Motor neuron (in vitro differentiated cells): ENCODE measurements around the gene CHD9. TPM values are rescaled to one million over a fixed set of nuclear protein-coding genes. Genes with fewer than 3 reads are reported as not detected.

ENCODE experiments used
- ATAC-seq, 8 experiments: fragments of 200-7000 bp; cut with Tn5 transposase; replicated peaks in 6 of 8; 2 replicates each; pipeline ENCODE4 v1.8.0; 2021; ENCODE audit warnings: mild to moderate bottlenecking in 8 of 8, moderate library complexity in 8 of 8
- H3K27ac ChIP-seq, 2 donors: fragments of 250-450 bp; sonication (Bioruptor Pico); 2 replicates each; pipeline ENCODE4 v1.9.0; 2021; ENCODE audit warnings: antibody characterized with exemption in 2 of 2, mild to moderate bottlenecking in 2 of 2, moderate library complexity in 1 of 2
- H3K4me1 ChIP-seq, 2 donors: fragments of 250-450 bp; sonication (Bioruptor Pico); replicated peaks in 1 of 2; 2 replicates each; pipeline ENCODE4 v1.6.1; 2021; ENCODE audit warnings: antibody characterized with exemption in 2 of 2, mild to moderate bottlenecking in 2 of 2, moderate library complexity in 1 of 2
- H3K4me3 ChIP-seq, 5 donors: fragments of 250-450 bp; sonication (Bioruptor Pico); 2 replicates each; pipeline ENCODE4 v1.9.0; 2021; ENCODE audit warnings: antibody characterized with exemption in 5 of 5, mild to moderate bottlenecking in 5 of 5, moderate library complexity in 4 of 5
- WGBS, 10 experiments: fragments of 450-650 bp; shearing (Covaris generic); methylation state at CpG; one replicate each; pipeline ENCODE4 v1.0.0; 2022; 5-methylcytosine and 5-hydroxymethylcytosine counted together
- in situ Hi-C, 9 experiments: fragments of 400-800 bp; cut with MboI; loops; one replicate each; pipeline ENCODE4 v1.15.0; 2021; ENCODE audit warnings: low sequenced_read_pairs in 9 of 9, low pct_unique_long_range_greater_than_20kb in 2 of 9; ENCODE audit not compliant: unreplicated experiment in 9 of 9
- total RNA-seq, 8 experiments: library from RNA; unstranded; fragments of 300-600 nt; gene quantifications; 2 replicates each; pipeline versions ENCODE4 v1.2.3 to v1.2.4, GENCODE V29; 2022

The CHD9 gene, protein sequence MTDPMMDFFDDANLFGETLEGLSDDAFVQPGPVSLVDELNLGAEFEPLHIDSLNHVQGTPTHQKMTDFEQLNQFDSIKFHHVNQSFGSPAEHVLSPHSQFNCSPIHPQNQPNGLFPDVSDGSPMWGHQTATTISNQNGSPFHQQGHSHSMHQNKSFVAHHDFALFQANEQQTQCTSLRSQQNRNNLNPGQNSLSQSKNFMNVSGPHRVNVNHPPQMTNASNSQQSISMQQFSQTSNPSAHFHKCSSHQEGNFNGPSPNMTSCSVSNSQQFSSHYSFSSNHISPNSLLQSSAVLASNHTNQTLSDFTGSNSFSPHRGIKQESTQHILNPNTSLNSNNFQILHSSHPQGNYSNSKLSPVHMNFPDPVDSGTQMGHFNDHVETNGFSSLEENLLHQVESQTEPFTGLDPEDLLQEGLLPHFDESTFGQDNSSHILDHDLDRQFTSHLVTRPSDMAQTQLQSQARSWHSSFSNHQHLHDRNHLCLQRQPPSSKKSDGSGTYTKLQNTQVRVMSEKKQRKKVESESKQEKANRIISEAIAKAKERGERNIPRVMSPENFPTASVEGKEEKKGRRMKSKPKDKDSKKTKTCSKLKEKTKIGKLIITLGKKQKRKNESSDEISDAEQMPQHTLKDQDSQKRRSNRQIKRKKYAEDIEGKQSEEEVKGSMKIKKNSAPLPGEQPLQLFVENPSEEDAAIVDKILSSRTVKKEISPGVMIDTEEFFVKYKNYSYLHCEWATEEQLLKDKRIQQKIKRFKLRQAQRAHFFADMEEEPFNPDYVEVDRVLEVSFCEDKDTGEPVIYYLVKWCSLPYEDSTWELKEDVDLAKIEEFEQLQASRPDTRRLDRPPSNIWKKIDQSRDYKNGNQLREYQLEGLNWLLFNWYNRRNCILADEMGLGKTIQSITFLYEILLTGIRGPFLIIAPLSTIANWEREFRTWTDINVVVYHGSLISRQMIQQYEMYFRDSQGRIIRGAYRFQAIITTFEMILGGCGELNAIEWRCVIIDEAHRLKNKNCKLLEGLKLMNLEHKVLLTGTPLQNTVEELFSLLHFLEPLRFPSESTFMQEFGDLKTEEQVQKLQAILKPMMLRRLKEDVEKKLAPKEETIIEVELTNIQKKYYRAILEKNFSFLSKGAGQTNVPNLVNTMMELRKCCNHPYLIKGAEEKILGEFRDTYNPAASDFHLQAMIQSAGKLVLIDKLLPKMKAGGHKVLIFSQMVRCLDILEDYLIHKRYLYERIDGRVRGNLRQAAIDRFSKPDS (N-terminal part only)
- total RNA-seq = 100 to 1,000 TPM in 1 of 8 experiments, 10 to 100 TPM in 7; 57.0 to 109 (median 65.7) TPM

DNA sequence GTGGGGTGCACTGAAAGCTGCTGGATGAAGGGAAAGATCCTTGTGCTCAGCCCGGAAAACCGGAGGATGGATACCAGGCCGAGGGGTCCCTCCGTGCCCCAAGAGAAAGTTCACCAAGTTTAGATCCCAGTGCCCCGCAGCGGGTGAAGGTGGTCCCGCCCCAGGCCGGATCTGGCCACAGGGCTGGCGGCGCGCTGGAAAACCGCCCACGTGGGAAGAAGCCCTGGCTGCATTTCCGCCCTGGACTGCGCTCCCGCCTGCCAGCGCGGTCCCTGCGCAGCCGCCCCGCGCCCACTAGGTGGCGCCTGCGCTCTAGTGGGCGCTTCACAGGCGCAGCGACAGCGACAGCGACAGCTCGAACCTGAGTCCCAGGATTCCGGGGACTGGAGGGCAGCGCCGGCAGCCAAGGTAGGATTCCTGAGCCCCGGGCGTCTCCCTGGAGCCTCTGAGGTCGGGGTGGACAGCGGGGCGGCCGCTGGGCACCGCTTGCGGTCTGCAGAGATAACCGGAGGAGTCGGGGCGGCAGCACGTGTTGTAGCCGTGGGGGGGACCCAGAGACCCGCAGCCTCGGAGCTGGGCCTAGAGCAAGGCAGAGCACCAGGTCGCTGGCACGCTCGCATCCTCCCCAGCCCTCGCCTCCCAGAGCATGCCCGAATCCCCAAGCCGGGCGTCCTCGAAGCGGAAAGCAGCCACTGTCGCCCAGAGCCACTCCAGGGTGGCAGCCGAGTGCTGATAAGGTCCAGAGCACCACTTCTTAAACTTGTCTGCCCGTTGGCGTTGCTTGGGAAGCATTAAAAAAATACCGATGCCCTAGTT lies at the start of gene CHD9:
CHD9 (plus strand) TSS at position 322 of the 816 bp plus-strand sequence. CDS start 101,099 bp downstream, outside the sequence.
- peak; percentile 70 to 97 (median 95) for ATAC-seq
- peak within 1 kb of the TSS; percentile 59 to 77 (median 68) for H3K4me3 ChIP-seq
- H3K27ac ChIP-seq = peak within 1 kb of the TSS; percentile 48 to 76
- H3K4me1 ChIP-seq = peaks cover 5 to 11% of the 10 kb centered on the region in 2 donors
- in situ Hi-C loops = loop anchor here in 4 of 9 experiments (25.0 kb wide), 2 partner anchors 107 to 157 kb away; no protein-coding TSS in a partner anchor
- WGBS, 10 experiments = 0% methylated on average over 3 to 8 of the region's 62 CpGs; no CpG with 5 or more reads in 6 of the 10 experiments

DNA sequence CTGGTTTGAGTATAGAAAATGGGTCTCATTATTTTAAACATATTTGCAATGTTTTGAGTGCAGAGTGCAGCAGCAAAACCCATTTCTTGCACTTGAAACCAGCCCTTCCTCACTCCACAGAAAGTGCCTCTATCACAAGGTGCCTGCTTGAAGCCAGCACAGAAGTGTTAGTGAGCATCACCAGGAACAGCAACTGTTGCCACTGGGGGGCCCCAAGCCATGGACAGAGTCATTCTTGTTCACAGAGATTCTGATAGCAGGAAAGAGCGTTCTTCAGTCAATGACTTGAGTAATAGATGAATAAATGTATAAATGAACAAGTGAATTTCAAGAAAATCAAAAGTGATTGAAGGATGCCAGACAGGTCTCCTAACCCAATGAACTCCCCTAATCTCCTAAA lies 47.7 kb upstream of the CHD9 start:
- Histone ChIP-seq H3K27ac (no peak overlapping the region), H3K4me1 (no peaks in the 10 kb centered on the region), H3K4me3 (no peak overlapping the region)
- in situ Hi-C loops = loop anchor here in 4 of 9 experiments (25.0 kb wide), 2 partner anchors 820 to 945 kb away; no protein-coding TSS in a partner anchor
- 29 to 100% (median 85%) methylated on average over 1 of the region's 1 CpG; no CpG with 5 or more reads in 6 of the 10 experiments for WGBS, 10 experiments
- ATAC-seq = no peak

DNA sequence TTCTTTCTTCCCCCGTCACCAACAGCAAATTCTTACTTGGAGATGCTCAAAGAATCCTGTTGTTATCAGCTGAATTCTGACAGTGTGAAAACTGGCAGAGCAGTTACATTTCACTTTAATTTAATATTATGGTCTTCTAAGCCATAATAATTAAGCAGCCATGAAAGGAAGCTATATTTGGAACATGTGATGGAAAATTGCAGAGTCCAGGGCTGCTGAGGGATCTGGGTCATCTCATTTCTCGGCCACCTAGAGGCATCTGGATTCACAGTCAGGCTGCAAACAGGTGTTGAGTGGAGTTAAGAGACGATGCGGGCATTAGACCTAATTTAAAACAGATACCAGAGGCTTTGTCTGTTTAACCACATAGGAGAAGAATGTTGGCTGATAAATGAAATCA lies 40.5 kb upstream of the CHD9 start:
- Histone ChIP-seq H3K4me3 (no peak overlapping the region), H3K4me1 (peaks cover 0 to 2% of the 10 kb centered on the region in 2 donors), H3K27ac (no peak overlapping the region)
- 0 to 100% (median 78%) methylated on average over 1 to 4 of the region's 4 CpGs; no CpG with 5 or more reads in 3 of the 10 experiments for WGBS, 10 experiments
- in situ Hi-C loops = loop anchor here in 4 of 9 experiments (25.0 kb wide), 2 partner anchors 827 to 952 kb away; no protein-coding TSS in a partner anchor
- no peak for ATAC-seq

DNA sequence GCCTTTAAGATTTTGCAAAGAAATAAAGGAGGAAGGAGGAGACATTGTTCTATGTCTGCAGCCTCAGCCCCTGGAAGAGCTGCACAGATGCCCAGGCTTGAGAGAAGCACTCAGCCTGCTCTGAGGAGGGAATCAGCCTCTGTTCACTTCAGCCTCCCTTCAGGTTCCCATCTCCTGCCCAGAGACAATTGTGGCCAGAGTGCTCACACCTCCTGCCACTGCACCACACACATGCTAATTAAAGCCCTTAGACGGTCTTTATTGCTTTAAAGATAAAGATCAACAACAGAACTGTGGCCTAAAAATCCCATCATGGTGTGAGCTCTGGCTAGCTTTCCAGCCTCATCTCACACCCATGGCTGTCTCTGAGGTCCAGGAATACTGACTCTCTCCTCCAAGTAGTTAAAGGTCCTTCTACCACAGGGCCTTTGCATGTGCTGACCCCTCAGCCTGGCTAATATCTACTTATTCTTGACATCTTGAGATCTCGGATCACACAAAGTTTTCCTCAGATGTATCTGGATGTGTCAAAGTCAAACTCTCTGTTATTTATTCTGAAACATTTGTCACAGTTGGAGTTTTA lies 35.9 kb upstream of the CHD9 start:
- WGBS, 10 experiments = 50 to 100% (median 93%) methylated on average over 1 to 2 of the region's 2 CpGs; no CpG with 5 or more reads in 2 of the 10 experiments
- Histone ChIP-seq H3K4me3 (no peak overlapping the region), H3K4me1 (no peaks in the 10 kb centered on the region), H3K27ac (no peak overlapping the region)
- no peak for ATAC-seq
- in situ Hi-C loops = loop anchor here in 4 of 9 experiments (25.0 kb wide), 2 partner anchors 832 to 957 kb away; no protein-coding TSS in a partner anchor

DNA sequence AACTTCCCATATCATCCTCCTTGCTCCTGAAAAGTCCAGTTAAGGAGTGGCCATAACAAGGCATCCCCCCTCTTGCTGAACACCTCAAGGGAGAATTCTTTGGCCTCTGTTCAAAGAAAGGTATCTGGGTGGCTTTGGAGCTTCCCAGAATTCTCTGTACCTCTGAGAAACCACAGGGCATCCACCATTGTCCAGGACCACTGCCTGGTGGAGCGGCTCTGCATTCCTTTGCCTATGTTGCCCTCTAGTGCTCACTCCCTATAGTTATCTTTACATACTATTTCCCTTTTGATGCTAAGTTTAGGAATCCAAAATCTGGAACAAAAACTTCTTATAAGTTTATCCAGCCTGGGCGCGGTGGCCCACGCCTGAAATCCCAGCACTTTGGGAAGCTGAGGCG lies 32.4 kb upstream of the CHD9 start:
- H3K27ac ChIP-seq = no peak overlapping the region
- in situ Hi-C loops = loop anchor here in 5 of 9 experiments (10.0 to 25.0 kb wide), 4 partner anchors 835 to 960 kb away; no protein-coding TSS in a partner anchor
- no peak overlapping the region for H3K4me3 ChIP-seq
- WGBS, 10 experiments = 0% methylated on average over 4 of the region's 5 CpGs; no CpG with 5 or more reads in 8 of the 10 experiments
- ATAC-seq = peak; percentile 76 to 98 (median 88)
- no peaks in the 10 kb centered on the region for H3K4me1 ChIP-seq

DNA sequence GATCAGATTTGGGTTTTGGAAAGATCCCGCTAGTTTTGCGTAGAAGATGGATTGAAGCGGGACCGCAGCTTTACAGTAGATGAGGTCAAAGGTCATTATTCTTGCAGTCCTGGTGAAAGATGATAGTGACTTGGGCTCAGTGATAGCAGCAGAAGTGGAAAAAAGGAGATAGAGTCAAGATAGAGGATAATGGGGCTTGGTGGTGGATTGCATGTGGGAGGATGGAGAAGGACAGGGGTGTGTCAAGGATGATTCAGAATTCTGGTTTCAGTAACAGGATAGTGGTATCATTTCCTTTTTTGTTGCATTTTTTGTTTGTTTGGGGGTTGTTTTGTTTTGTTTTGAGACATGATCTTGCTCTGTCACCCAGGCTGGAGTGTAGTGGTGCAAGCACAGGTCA lies 30.7 kb upstream of the CHD9 start:
- H3K27ac ChIP-seq = no peak overlapping the region
- peak in 1 of 8 experiments; percentile 38 for ATAC-seq
- WGBS, 10 experiments = 80 to 100% (median 92%) methylated on average over 1 to 4 of the region's 4 CpGs; no CpG with 5 or more reads in 3 of the 10 experiments

DNA sequence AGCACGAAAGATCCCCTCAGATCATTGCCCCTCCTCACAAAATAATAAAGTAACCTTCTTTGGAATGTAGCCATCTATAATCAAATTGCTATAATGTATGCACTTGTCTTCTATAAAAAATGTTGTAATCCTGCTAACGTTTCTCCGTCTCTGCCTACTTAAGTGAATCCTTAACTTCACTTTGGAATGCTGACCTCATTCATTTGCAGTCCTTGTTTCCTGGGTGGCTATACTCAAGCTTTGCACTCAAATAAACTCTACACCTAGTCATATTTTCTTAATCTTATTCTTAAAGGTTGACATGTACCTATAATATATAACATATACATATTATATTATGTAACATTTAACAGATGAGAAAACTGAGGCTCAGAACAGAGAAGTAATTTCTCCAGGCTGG lies 24.8 kb upstream of the CHD9 start:
- H3K4me1 ChIP-seq = peaks cover 0 to 4% of the 10 kb centered on the region in 2 donors
- no peak for ATAC-seq
- WGBS, 10 experiments = 42 to 90% (median 82%) methylated on average over 2 to 3 of the region's 3 CpGs; no CpG with 5 or more reads in 2 of the 10 experiments
- H3K4me3 ChIP-seq = no peak overlapping the region
- in situ Hi-C loops = loop anchor here in 3 of 9 experiments (10.0 to 25.0 kb wide), 3 partner anchors 955 to 968 kb away; no protein-coding TSS in a partner anchor
- no peak overlapping the region for H3K27ac ChIP-seq

More for the DNA sequence above, 30.7 kb upstream of the CHD9 start:
- Histone ChIP-seq H3K4me3 (no peak overlapping the region), H3K4me1 (no peaks in the 10 kb centered on the region)
- in situ Hi-C loops = loop anchor here in 5 of 9 experiments (10.0 to 25.0 kb wide), 4 partner anchors 837 to 962 kb away; no protein-coding TSS in a partner anchor

DNA sequence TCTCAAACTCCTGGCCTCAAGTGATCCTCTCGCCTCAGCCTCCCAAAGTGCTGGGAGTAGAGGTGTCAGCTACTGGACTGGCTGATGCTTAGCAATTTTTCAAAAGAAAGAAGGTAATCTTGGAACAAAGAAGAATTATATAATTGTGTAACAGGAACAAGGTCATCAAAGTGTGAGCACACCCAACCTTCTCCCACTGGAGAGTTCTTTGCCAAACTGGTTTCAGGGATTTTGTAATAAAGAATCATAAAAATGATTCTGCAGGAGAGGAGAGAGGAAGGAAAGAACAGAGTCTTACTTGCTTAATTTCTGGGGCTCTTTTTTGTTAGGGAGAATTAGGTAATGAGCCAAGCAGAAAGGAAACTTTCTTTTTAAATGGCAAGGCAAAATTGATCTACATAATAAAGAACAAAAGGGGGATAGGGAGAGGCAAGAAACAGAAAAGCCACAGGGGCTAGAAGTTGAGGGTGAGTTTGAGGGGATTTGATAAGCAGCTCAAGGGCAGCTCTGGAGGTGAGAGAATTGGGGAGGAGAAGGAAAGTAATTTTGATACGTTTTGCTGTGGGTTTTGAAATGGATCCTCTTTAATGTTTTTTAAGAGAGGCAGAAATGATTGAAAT lies 23.4 kb upstream of the CHD9 start:
- Histone ChIP-seq H3K4me1 (peaks cover 0 to 4% of the 10 kb centered on the region in 2 donors), H3K27ac (no peak overlapping the region), H3K4me3 (no peak overlapping the region)
- WGBS, 10 experiments = 0 to 100% (median 55%) methylated on average over 1 to 2 of the region's 2 CpGs
- in situ Hi-C loops = loop anchor here in 1 of 9 experiments (25.0 kb wide), 1 partner anchor 969 kb away; no protein-coding TSS in a partner anchor
- ATAC-seq = no peak

DNA sequence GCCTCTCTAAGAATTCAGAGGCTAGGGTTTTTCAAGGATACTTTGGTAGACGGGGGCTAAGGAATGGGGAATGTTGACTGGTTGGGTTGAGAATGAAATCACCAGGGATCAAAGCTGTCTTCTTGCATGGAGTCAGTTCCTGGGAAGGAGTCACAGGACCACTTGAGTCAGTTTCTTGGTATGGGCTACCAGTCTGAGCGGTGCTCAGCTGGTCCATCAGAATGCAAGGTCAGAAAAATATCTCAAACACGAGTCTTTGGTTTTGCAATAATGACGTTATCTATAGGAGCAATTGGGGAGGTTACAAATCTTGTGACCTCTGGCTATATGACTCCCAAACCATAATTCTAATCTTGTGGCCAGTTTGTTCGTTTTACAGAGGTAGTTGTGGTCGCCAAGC lies 20.5 kb upstream of the CHD9 start:
- no peak for ATAC-seq
- Histone ChIP-seq H3K4me1 (peaks cover 0 to 4% of the 10 kb centered on the region in 2 donors), H3K4me3 (no peak overlapping the region), H3K27ac (no peak overlapping the region)
- in situ Hi-C loops = loop anchor here in 1 of 9 experiments (25.0 kb wide), 1 partner anchor 972 kb away; no protein-coding TSS in a partner anchor
- WGBS, 10 experiments = 44 to 100% (median 70%) methylated on average over 1 to 6 of the region's 6 CpGs; no CpG with 5 or more reads in 2 of the 10 experiments

DNA sequence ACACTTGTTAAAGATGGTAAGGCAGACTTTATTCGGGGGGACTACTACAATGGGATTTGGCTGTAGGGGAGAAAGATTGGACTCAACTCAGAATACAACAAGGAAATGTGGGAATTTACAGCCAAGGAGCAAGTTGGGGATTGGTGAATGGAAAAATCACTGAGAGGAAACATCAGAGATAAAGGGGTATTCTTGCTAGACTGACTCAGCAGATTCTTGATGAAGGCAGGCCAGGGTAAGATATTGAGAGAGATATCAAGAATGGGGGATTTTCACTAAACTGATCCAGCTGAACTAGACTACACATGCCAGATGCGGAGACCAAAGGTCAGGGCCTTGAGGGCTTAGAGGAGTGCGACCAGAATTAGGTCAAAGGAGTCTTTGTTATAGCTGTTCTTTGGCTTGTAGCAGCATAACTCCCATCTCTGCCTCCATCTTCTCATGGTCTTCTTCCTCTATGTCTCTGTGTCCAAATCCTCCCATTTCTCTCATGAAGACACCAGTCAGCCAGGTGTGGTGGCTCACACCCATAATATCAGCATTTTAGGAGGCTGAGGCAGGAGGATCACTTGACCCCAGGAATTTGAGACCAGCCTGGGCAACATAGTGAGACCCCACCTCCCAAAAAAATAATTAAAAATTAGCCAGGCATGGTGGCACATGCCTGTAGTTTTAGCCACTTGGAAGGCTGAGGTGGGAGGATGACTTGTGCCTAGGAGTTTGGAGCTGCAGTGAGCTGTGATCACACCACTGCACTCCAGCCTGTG lies 19.4 kb upstream of the CHD9 start:
- in situ Hi-C loops = loop anchor here in 1 of 9 experiments (25.0 kb wide), 1 partner anchor 973 kb away; no protein-coding TSS in a partner anchor
- 70 to 100% (median 86%) methylated on average over 1 to 2 of the region's 3 CpGs; no CpG with 5 or more reads in 4 of the 10 experiments for WGBS, 10 experiments
- Histone ChIP-seq H3K27ac (no peak overlapping the region), H3K4me1 (peaks cover 0 to 4% of the 10 kb centered on the region in 2 donors), H3K4me3 (no peak overlapping the region)
- ATAC-seq = no peak
